Prostate gland (tissue), 2 donors: ENCODE results near the gene PDZD4.

Experiments
- POLR2A ChIP-seq: fragments of 450-650 bp; IDR thresholded peaks from one replicate; pipeline ENCODE4 v1.6.1; 2016; ENCODE audit warnings: antibody characterized with exemption, mild to moderate bottlenecking
- POLR2AphosphoS5 ChIP-seq: sonication (generic); formaldehyde crosslinking; IDR thresholded peaks from one replicate; pipeline ENCODE4 v1.6.1; 2017; ENCODE audit warnings: antibody characterized with exemption
- TF ChIP-seq, protein P1 (sequence below), 4 experiments: fragments of 200-600 bp in 2 of 4; fragments of 450-650 bp in 2 of 4; sonication (generic) in 2 of 4; IDR thresholded peaks; 1 replicate in 3 of 4; 2 replicates in 1 of 4; pipeline ENCODE4 v1.5.1; 2016 to 2019; ENCODE audit warnings: antibody characterized with exemption in 4 of 4, mild to moderate bottlenecking in 2 of 4, moderate library complexity in 2 of 4

GRCh38 chrX:153844509-153845082 lies 14.3 kb upstream of the PDZD4 start:
- TF ChIP-seq POLR2A (no peak), POLR2AphosphoS5 (no peak)
- TF ChIP-seq, protein P1, sequence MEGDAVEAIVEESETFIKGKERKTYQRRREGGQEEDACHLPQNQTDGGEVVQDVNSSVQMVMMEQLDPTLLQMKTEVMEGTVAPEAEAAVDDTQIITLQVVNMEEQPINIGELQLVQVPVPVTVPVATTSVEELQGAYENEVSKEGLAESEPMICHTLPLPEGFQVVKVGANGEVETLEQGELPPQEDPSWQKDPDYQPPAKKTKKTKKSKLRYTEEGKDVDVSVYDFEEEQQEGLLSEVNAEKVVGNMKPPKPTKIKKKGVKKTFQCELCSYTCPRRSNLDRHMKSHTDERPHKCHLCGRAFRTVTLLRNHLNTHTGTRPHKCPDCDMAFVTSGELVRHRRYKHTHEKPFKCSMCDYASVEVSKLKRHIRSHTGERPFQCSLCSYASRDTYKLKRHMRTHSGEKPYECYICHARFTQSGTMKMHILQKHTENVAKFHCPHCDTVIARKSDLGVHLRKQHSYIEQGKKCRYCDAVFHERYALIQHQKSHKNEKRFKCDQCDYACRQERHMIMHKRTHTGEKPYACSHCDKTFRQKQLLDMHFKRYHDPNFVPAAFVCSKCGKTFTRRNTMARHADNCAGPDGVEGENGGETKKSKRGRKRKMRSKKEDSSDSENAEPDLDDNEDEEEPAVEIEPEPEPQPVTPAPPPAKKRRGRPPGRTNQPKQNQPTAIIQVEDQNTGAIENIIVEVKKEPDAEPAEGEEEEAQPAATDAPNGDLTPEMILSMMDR (IDR thresholded peaks at IDR 0.05): no peak
